ENCODE results near the gene MCC. TPM values are rescaled to one million over a fixed set of nuclear protein-coding genes. Genes with fewer than 3 reads are reported as not detected.

The MCC gene
- total RNA-seq, 1 donor from 2014 or later, result 46.1 TPM

DNA sequence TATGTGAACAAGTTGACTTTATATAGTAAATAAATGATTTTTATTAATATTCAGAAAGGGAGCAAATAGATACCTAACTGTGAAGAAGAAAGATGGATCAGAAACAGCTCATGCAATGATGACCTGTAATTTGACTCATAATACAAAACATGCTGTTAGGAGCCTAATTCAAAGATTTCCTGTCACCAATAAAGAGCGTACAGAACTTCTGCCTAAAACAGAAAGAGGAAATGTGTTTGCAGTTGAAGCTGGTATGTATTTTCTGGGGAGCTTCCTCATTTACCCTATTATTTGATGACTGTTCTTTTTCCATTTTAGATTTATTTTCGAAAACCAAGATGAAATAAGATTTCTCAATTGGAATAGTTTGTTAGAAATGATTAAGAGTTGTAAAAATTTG is 36.7 kb upstream of the MCC start:
- no peaks in the 10 kb centered on the region for H3K36me3 Mint-ChIP-seq (ENCODE audit: unreplicated experiment)
- no peaks in the 10 kb centered on the region for H3K9me3 Mint-ChIP-seq (ENCODE audit: unreplicated experiment)
- no peak overlapping the region for H3K4me3 Mint-ChIP-seq (ENCODE audit: unreplicated experiment)
- TF ChIP-seq, protein P1, sequence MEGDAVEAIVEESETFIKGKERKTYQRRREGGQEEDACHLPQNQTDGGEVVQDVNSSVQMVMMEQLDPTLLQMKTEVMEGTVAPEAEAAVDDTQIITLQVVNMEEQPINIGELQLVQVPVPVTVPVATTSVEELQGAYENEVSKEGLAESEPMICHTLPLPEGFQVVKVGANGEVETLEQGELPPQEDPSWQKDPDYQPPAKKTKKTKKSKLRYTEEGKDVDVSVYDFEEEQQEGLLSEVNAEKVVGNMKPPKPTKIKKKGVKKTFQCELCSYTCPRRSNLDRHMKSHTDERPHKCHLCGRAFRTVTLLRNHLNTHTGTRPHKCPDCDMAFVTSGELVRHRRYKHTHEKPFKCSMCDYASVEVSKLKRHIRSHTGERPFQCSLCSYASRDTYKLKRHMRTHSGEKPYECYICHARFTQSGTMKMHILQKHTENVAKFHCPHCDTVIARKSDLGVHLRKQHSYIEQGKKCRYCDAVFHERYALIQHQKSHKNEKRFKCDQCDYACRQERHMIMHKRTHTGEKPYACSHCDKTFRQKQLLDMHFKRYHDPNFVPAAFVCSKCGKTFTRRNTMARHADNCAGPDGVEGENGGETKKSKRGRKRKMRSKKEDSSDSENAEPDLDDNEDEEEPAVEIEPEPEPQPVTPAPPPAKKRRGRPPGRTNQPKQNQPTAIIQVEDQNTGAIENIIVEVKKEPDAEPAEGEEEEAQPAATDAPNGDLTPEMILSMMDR (IDR thresholded peaks at IDR 0.05; ENCODE audit: partially characterized antibody, unreplicated experiment), result no peak
- DNase-seq, result no peak
- no peaks in the 10 kb centered on the region for H3K4me1 Mint-ChIP-seq (ENCODE audit: low read depth, unreplicated experiment)
- H3K27me3 Mint-ChIP-seq (ENCODE audit: unreplicated experiment), result no peaks in the 10 kb centered on the region
- no peak overlapping the region for H3K27ac Mint-ChIP-seq (ENCODE audit: unreplicated experiment)

- Mint-ChIP-seq H3K27me3 (ENCODE audit: unreplicated experiment) (no peaks in the 10 kb centered on the region), H3K27ac (ENCODE audit: unreplicated experiment) (no peak overlapping the region), H3K36me3 (ENCODE audit: unreplicated experiment) (no peaks in the 10 kb centered on the region), H3K4me1 (ENCODE audit: low read depth, unreplicated experiment) (no peaks in the 10 kb centered on the region), H3K9me3 (ENCODE audit: unreplicated experiment) (no peaks in the 10 kb centered on the region), H3K4me3 (ENCODE audit: unreplicated experiment) (no peak overlapping the region)
- TF ChIP-seq, protein P1 (IDR thresholded peaks at IDR 0.05; ENCODE audit: partially characterized antibody, unreplicated experiment), result no peak
- DNase-seq, result no peak
Measured at GRCh38 chr5:113523168-113523567, 34.9 kb upstream of the MCC start.

DNA sequence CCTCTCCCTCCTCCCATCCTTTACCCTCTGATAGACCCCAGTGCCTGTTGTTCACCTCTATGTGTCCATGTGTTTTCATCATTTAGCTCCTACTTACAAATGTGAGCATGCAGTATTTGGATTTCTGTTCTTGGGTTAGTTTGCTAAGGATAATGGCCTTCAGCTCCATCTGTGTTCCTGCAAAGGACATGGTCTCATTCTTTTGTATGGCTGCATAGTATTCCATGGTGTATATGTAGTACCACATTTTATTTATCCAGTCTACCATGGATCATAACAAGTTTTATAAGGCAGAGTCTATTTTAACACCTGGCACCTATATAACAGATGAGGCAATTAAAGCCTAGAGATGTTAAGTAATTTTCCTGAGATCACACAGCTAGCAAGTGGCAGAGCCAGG is 32.6 kb upstream of the MCC start:
- no peaks in the 10 kb centered on the region for H3K9me3 Mint-ChIP-seq (ENCODE audit: unreplicated experiment)
- no peak overlapping the region for H3K4me3 Mint-ChIP-seq (ENCODE audit: unreplicated experiment)
- no peak for DNase-seq
- no peaks in the 10 kb centered on the region for H3K27me3 Mint-ChIP-seq (ENCODE audit: unreplicated experiment)
- TF ChIP-seq, protein P1 (IDR thresholded peaks at IDR 0.05; ENCODE audit: partially characterized antibody, unreplicated experiment), result no peak
- H3K27ac Mint-ChIP-seq (ENCODE audit: unreplicated experiment), result no peak overlapping the region
- no peaks in the 10 kb centered on the region for H3K36me3 Mint-ChIP-seq (ENCODE audit: unreplicated experiment)
- H3K4me1 Mint-ChIP-seq (ENCODE audit: low read depth, unreplicated experiment), result peaks cover 3% of the 10 kb centered on the region

DNA sequence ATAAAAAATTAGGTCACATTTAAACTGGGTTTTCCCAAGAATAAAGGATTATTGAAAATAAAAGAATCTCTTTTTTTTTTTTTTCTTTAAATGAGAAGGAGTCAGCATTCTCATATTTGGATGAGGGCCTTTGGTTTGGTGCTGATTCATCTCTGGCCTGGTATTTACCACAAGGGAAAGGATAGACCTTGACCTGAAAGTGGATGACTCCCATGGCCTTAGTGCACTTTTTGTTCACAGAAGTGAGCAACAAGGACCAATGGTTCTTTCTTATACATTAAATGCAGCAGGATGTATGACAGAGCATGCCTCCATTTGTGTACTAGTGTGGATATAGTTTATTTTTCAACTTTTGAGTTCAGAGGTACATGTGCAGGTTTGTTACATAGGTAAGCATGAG is 32.2 kb upstream of the MCC start:
- Mint-ChIP-seq H3K36me3 (ENCODE audit: unreplicated experiment) (no peaks in the 10 kb centered on the region), H3K27ac (ENCODE audit: unreplicated experiment) (no peak overlapping the region), H3K27me3 (ENCODE audit: unreplicated experiment) (no peaks in the 10 kb centered on the region), H3K9me3 (ENCODE audit: unreplicated experiment) (no peaks in the 10 kb centered on the region), H3K4me3 (ENCODE audit: unreplicated experiment) (no peak overlapping the region), H3K4me1 (ENCODE audit: low read depth, unreplicated experiment) (peaks cover 5% of the 10 kb centered on the region)
- DNase-seq, result no peak
- TF ChIP-seq, protein P1 (IDR thresholded peaks at IDR 0.05; ENCODE audit: partially characterized antibody, unreplicated experiment), result no peak

GRCh38 chr5:113519412-113519811 is 31.2 kb upstream of the MCC start:
- Mint-ChIP-seq H3K4me3 (ENCODE audit: unreplicated experiment) (no peak overlapping the region), H3K9me3 (ENCODE audit: unreplicated experiment) (peaks cover 2% of the 10 kb centered on the region), H3K36me3 (ENCODE audit: unreplicated experiment) (no peaks in the 10 kb centered on the region), H3K27me3 (ENCODE audit: unreplicated experiment) (no peaks in the 10 kb centered on the region), H3K4me1 (ENCODE audit: low read depth, unreplicated experiment) (peaks cover 10% of the 10 kb centered on the region), H3K27ac (ENCODE audit: unreplicated experiment) (no peak overlapping the region)
- TF ChIP-seq, protein P1 (IDR thresholded peaks at IDR 0.05; ENCODE audit: partially characterized antibody, unreplicated experiment), result no peak
- no peak for DNase-seq
